LNCAP (cell line): ENCODE measurements around the gene GOPC.

ENCODE experiments used
- CTCF ChIP-seq: fragments of 450-650 bp; IDR thresholded peaks from 2 replicates; pipeline ENCODE4 v1.5.1; 2017; ENCODE audit warnings: mild to moderate bottlenecking

GOPC gene

GRCh38 chr6:117602151-117602898 lies at the start of gene GOPC:
GOPC (minus strand) TSS chr6:117602511; CDS start chr6:117602288, 223 bp downstream.
- TF ChIP-seq CTCF, result no peak

DNA sequence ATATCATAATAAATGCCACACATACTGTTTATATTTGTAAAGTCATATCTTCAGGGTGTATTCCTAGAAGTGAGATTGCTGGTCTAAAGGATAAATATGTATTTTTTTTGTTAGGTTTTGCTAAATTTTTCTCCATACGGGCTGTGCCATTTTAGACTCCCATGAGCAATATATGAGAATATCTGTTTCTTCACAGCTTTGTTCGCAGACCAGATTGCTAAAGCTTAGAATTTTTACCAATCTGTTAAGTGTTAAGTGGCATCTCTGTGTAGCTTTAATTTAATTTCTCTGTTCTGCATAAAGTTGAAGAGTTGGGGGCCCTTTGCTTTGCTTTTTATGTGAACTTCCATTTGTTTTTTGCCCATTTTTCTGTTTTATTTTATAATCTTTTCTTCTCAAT lies 40.7 kb upstream of the GOPC start:
- TF ChIP-seq CTCF, result no peak

DNA sequence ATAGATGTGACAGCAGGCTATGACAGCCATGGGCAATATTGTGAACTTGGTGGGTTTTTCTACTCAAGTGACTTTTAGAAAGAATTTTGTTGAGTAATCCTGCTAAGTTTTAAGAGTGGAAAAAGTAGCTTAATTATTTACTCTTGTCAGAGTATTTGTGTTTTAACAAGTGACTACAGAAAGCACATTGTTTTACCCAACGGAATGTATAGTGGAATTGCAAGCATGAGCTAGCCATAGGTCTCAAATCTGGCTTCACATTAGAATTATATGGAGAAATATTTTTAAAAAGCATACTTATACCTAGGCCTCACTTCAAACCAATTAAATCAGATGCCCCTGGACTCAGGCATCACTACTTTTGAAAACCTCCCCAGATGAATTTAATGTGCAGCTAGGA lies 35.5 kb upstream of the GOPC start:
- TF ChIP-seq CTCF, result no peak

GRCh38 chr6:117629119-117629660 lies 26.9 kb upstream of the GOPC start:
- TF ChIP-seq CTCF, result no peak

DNA sequence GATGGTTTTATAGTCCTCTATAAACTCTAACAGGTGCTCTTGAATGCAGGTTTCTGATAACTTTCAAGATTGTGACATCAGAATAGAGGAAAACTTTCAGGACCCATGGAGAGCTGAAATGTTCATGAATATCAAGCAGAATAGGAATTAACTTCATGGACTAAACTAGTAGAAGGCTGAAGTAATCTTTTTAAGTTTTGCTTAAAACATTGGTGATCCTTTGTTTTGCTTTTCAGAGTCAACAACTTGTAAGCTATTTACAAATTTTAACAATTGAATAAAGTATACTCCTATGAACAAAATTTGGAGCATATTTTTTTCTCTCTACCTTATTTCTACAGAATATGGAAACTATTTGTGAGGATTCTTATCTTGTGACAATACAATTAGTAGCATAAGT lies 25.2 kb upstream of the GOPC start:
- TF ChIP-seq CTCF, result no peak

GRCh38 chr6:117624869-117625481 lies 22.7 kb upstream of the GOPC start:
- TF ChIP-seq CTCF, result no peak

GRCh38 chr6:117619178-117619577 lies 16.9 kb upstream of the GOPC start:
- no peak for TF ChIP-seq CTCF
